ENCODE data around the gene CBLB.
A peak's percentile ranks its signal among the peaks of the same experiment; 100 is the strongest.
"Not testable (repeated sequence)": the region's sequence is repeated elsewhere in the genome, so short reads cannot be mapped to it uniquely, and the experiment has no call there.

Gene CBLB

DNA sequence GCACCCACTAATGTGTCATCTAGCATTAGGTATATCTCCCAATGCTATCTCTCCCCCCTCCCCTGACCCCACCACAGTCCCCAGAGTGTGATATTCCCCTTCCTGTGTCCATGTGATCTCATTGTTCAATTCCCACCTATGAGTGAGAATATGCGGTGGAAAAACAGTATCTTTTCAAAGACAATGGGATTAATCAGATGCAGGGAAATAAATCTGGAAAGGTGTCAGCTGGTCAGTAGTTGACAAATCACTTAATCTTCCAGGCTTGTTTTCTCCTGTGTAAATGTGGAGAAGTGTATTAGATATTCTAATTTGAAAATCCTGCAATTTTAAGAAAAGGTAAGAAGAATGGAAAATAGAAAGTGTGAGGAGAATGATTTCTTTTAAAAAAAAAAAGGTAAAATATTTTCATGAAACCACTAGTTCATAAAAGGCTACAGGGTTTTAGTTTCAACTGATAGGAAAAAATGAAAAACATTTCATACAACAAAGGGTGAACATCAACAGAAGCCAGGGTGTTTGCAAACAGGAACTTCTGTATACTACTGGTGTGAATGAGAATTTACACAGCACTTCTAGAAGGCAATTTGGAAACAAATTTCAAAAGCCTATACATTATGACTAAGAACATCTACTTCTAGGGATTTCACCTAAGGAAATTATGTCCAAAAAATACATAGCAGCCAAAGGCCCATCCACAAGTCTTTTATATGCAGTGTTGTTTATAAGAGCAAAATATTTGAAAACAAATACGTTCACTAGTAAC is 113.5 kb downstream of the CBLB start:
- DNase-seq (ENCODE audit: low read depth in 3 of 3), result no peak

DNA sequence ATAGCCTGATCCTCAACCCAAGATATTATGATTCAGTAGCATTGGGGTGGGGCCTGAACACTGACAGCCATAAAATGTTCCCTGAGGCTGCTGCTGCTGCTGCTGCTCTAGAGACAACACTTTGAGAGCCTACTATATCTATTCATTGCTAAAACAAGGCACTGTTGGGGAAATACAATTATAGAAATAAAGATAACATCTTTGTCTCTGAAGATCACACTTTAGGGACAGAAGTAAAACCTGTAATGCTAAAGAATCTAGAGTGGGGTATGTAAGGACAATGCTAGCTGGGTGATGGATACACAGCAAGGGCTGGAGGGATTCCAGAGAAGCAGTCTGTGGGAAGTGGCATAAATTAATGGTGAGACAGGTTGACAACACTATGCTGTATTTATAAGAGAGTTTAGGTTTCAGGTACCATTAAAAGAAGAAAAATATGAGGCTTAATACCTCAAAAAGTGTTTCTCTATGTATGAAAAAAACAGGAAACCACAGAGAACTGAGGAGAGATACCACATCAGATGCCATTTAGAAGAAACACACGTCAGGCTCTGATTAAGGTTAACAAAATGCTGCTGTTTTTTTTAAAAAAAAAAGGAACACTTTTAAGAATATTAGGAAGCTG is 115.9 kb downstream of the CBLB start:
- DNase-seq (ENCODE audit: low read depth in 3 of 3), result peak in 1 of 3 experiments; percentile 22

DNA sequence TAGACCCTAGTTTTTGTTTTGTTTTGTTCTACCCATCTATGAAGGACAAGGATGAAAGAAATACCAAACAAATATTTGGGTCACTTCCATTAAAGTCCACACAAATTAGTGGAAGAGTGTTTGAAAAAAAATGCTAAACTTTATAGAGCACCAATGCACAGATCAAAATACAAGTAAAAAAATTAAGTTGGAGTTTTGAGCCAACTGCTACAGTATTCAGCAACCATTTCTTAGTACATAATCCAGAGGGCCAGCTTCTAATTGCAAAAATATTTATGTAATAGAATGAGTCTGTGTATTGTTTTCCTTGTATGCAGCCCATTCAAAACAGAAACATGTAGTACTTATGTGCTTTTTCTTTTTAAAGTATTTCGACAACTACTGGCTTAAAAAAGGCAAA is 121.1 kb downstream of the CBLB start:
- no peak for DNase-seq (ENCODE audit: low read depth in 3 of 3)

DNA sequence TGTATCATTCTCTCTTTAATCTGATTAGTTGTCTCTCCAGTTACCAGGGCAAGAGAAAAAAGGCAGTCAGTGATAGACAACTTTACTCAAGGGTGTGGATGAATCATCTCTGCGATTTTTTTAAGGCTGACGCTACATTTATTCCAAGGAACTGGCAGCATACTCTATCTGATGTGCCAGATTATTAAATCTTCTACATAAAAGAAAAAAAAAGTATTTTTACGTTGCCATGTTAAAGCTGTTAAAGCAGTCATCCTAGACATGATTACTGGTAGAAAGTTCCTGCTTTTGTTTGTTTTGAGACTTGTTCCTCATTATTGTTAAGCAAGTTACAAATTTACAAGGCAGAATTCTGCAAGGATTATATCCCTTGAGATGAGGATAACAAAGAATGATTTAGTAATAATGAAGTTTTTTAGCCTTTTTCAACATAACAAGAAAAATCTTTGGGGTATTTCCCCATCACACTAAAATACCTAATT is 121.7 kb downstream of the CBLB start:
- no peak for DNase-seq (ENCODE audit: low read depth in 3 of 3)

DNA sequence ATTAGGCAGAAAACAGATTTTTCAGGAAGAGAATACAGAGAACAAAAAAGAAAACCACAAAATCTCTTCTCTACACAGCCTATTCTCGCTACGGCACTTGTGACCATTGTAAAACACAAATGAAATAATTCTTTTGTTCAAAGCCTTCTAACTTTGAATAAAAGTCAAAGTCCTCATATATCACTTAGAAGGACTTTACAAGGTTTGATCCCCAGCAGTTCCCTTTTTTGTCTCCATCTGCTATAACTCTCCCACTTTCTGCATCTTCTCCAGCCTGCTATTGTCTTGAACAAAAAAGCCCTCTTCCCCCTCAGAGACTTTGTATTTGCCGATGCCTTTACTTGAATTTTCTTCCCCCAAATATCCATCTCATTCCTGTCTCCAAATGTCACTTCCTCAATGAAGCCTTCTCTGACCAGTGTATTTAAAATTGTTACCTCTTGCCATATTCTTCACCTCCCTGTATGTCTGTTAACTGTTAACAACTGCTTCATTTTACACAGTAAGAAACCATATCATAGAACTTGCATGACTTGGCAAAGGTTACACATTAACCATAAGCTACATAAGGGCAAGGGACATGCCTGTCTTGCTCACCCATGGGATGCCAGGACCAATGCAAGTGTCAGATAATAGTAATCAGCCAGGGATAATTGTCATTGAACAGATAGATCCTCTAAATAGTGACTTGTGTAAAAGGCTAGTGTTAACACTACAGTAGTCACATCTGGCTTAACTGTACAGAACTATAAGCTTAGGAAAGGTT is 122.4 kb downstream of the CBLB start:
- no peak for DNase-seq (ENCODE audit: low read depth in 3 of 3)

DNA sequence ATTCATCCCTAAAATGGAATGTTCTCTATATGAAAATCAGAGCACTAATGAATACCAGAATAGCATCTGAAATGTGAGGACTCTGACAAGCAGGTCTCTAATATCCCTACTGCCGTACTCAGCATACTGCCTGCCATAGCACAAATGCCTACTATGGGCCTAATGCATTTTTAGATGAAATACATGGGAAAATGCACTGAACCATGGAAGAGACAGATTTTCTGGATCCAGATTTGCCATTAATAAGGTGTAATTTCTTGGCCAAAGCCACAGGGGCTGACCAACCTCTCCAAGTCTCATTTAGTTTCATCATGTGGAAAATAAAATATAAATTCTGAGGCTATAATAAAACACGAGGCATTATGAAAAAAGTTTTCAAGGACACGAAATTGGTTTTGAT is 123.8 kb downstream of the CBLB start:
- no peak for DNase-seq (ENCODE audit: low read depth in 3 of 3)

DNA sequence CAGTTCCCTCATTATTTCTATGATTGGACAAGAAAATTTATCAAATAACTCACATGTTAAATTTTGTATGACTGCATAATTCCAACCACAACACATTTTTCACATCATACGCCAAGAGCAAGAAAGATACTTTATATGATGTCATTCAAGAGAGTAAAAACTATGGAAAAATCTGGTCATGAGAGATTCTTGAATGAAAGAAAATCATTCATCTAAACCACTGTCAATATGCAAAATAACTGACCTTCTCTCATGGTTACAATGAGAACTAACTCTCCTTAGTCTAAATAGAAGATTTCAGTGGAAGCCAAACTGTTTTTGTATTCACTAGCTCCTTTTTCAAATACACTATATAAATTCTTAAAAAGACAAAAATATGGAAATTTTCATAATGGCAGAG is 124.6 kb downstream of the CBLB start:
- DNase-seq (ENCODE audit: low read depth in 3 of 3), result no peak

DNA sequence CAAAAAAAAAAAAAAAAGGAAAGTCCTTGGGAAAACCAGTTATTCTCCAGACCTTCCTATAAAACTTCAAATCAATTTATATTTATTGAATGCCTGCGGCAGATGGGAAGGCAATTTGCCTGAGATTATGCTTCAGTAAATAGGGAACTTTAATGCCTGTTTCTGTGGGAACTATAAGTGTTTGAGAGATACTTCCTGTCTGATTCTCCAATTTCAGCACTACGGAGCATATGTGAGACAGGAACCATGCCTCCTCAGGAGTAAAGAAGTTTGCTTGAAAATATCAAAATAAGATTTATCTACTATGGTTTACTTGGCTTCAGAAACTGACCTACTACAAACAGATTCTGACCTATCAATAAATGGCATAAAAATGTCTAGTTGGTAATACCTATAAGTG is 135.5 kb downstream of the CBLB start:
- DNase-seq (ENCODE audit: low read depth in 3 of 3), result no peak

DNA sequence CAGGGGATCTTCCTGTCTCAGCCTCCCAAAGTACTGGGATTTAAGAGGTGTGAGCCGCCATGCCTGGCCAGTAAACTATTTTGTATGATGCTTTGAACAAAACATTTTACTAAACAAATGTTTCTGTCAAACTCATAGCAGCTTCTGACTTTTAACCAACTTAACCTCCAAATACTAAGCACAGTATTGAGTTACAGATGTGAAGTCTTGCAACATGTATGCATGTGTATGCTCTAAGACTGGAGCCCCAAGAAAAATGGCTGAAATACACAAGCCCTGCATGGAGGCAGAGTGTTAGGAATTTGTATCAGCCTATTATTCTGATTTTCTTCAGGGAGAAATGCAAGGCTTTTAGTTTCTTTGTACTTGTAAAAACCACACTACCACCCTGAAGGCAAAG is 137.1 kb downstream of the CBLB start:
- DNase-seq (ENCODE audit: low read depth in 3 of 3), result no peak

DNA sequence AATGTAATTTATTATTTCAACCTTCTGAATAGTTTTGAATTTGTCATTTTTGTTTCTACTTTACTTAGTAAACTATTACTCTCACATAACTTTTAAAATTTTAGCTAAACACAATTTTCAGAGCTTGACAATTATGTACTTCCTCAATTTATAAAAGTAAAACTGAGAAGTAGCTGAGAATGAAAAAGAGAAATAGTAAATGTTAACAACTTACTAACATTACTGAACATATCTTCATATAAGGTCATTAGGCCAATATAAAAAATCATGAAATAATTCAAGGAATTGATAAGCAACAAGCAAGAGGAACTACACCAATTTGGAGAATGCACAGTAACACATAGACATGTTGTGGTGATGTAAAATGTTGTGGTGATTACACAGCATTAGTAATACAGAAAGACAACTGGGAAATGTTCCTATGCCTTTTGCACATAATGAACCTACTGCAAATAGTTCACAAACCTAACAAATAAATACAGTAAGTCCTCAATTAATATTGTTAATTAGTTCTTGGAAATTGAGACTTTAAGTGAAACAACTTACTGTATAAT is 137.9 kb downstream of the CBLB start:
- no peak for DNase-seq (ENCODE audit: low read depth in 3 of 3)

DNA sequence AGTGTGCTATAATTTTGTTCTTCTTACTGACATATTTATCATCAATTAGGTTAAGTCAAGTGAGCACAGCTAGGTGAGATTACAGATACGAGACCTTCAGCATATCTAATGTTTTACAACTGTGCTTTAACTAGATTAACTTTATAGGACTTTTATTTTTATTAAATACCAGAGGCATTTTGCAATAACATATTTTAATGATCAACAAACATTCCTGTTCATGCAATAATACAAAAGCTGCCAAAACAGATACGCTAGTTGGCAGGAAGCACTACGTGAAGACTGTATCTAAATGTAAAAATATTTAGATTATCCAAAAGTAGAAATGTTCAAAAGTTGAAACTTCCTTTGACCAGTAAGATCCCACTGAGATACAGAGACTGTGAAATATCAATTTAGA is 139.1 kb downstream of the CBLB start:
- DNase-seq (ENCODE audit: low read depth in 3 of 3), result no peak

DNA sequence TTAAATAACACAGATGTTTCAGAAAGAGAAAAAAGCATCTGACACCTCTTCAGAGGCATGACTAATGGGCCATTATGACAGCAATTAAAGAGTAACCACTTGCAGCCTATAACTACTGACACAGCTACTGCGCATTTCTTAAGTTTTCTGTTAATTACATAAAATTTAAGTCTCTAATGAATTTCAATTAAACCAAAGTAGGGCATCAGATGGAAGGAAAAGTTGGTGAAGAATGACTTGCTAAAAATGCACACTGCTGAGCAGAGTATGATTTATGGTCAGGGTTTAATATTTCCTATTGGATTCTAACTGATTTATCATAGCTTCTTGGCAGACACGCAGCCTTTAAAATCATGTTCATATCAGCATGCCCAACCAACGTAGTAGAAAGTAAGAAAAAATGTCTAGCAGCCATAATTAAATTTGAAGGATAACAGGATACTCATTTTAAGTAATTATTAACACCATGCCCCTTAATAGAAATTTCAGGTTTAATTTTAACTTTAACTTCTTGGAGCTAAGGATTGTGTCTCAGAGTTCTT is 140.0 kb downstream of the CBLB start:
- no peak for DNase-seq (ENCODE audit: low read depth in 3 of 3)

DNA sequence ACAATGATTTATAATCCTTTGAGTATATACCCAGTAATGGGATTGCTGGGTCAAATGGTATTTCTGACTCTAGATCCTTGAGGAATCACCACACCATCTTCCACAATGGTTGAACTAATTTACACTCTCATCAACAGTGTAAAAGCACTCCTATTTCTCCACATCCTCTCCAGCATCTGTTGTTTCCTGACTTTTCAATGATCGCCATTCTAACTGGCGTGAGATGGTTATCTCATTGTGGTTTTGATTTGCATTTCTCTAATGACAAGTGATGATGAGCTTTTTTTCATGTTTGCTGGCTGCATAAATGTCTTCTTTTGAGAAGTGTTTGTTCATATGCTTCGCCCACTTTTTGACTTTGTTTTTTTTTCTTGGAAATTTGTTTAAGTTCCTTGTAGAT is 141.8 kb downstream of the CBLB start:
- not testable (repeated sequence) for DNase-seq (ENCODE audit: low read depth in 3 of 3)

DNA sequence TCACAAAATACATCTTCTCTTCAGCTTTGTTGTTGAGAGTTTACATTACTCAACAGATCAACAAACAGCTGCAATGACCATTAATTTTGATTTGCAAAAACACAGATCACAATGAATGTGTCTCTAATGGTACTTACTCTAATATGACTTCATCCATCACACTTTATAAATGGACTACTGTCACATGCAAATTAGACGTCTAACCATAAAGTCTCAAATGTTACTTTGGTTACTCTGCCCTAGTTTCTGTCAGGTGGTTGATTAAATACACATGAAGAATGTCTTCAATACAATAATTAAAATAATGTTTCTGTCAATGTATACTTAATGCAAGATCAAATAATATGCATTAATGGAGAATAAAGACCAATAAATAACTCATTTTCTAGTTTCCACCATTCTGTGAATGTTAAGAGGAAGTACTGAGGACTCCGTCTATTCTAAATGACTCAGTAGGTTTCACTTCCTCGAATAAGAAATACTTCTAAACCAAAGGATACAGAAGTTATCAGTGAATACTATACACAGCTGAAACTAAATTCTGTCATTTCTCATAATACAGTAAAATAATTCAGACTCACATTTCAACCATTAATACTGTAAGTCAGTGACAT is 145.8 kb downstream of the CBLB start:
- no peak for DNase-seq (ENCODE audit: low read depth in 3 of 3)

DNA sequence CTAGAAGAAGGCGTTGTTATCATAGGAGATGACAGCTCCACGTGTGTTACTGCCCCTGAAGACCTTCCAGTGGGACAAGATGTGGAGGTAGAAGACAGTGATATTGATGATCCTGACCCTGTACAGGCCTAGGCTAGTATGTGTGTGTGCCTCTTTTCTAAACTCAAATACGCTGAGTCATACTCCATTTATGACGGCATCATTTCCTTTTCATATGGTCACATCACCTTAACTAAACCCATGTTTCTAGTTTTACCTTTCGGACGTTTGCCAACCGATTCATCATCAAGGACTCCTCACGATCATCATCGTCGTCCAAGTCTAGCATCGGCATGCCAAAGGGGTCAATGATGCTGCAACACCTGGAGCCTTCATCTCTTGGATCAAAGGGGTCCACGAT is 149.0 kb downstream of the CBLB start:
- no peak for DNase-seq (ENCODE audit: low read depth in 3 of 3)

DNA sequence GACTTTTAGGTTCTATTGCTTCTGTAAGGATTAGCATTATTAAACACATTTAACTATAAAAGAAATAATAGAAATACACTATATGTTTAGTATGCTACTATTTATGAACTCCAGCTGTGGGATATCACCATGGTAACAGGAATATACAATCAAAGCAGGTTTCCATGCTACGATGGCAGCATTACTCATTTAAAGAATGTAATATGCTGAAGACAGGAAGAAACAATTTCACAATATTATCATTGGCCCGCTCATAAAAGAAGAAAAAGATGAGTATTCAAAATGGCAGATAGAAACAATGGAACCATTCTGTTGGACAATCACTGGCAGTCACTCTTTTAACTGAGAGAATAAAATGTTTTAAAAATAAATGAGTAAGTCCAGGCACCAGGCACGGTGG is 153.4 kb downstream of the CBLB start:
- no peak for DNase-seq (ENCODE audit: low read depth in 3 of 3)

DNA sequence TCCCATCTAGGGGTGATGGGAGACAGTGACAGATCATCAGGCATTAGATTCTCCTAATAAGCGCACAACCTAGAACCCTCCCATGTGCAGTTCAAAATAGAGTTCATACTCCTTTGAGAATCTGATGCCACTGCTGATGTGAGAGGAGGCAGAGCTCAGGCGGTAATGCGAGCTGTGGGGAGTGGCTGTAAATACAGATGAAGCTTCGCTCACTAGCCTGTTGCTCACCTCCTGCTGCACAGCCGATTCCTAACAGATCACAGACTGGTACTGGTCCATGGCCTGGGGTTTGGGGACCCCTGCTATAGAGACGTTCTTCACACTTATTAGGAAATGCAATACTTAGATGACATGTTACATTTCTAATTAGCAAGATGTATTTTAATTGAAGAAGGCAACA is 154.4 kb downstream of the CBLB start:
- DNase-seq (ENCODE audit: low read depth in 3 of 3), result no peak

DNA sequence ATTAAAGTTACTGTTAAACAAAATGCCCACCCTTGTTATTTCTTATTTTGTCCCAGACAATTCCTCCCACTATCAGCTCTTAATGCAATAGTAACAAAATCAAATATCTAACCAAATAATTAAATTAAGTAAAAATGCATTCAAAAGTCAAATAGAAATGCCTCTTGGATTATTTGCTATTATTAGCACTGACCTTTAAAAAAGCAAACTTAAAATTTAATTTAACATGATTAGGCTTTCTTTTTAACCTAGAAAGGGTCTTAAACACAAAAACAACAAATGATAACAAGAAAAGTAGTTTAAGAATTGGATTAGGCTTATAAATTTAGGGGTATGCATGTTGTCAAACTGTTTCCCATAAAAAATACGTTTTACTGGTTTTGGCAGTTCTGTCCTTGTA is 159.8 kb downstream of the CBLB start:
- DNase-seq (ENCODE audit: low read depth in 3 of 3), result no peak

DNA sequence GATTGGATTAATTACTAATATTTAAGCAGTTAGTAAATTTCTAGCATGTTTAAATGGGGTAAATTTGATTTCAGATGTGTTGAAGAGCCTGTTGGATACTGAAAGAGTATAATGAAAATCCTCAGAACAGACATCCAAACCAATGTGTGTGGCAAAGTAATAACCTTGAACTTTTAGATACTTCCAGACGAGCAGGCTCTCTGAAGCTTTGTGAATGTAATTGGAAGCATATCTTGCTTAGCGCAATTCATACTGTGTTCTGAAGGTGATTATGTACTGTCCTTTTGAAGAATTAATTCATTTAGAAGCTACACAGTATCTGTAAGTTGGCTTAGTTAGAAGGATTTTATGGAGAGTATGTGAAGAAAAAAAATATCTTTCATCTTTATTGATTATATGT is 161.8 kb downstream of the CBLB start:
- DNase-seq (ENCODE audit: low read depth in 3 of 3), result no peak

DNA sequence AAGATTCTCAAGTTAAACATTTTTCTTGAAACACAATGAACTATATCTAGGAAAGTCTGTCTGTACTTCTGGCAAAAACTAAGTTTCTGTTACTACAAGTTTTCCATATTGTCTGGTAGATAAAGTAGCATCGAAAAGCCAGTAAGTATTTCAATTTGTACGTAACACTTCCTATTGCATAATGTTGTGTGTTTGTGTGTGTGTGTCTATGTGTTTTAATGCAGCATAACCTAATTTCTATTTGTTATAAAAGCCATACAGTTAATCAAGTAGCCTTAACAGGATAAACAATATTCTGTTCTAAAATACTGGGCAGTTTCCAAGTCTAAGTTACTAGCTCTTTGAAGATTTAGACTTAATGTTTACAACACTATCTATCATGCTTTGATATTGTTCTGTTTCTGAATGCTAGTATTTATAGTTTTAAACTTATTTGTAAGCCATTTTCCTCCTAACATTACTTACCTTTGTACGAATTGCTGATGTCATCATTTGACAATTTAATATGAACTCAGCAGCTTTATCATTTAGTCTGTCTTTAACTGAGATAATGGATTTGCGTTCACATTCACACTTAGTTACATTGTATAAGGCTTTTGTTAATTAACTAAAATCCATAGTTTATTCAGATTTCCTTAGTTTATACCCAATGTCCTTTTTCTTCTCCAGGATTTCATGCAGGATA is 163.9 kb downstream of the CBLB start:
- DNase-seq (ENCODE audit: low read depth in 3 of 3), result no peak

DNA sequence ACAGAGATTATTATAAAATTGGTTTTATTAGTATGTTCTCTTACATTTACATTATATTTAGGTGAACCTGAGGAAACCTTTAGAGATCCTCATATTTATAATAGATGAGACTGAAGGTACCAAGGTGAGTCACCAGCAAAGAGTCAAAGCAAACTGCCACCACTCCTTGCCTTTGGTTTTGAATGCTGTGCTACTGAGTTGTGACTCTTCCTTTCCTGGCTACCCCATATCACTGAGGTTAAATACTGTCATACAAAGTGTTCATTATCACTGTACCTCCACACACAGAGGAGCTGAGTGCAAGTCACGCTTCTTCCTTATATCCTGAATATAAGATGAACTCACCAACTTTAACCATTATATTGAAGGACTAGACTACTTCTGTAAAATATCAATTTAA is 168.2 kb downstream of the CBLB start:
- no peak for DNase-seq (ENCODE audit: low read depth in 3 of 3)

All from stimulated activated CD4-positive, alpha-beta T cell treated with anti-CD3 and anti-CD28 coated beads, TNF-alpha, amount 100 ng/mL, for 24 hours (primary cell).